Lower lobe of right lung (tissue), 2 donors: Measurements from ENCODE around the gene RNF10. TPM values are rescaled to one million over a fixed set of nuclear protein-coding genes. Genes with fewer than 3 reads are reported as not detected.

ENCODE experiments used
- ATAC-seq, 2 donors: fragments of 200-7000 bp; cut with Tn5 transposase; one replicate each; pipeline ENCODE4 v1.9.1; 2020 to 2022; ENCODE audit warnings: mild to moderate bottlenecking in 2 of 2, moderate library complexity in 2 of 2
- DNase-seq: peaks from one replicate; pipeline ENCODE4 v3.0.0-alpha.2; 2020
- H3K27ac ChIP-seq: fragments of 200-600 bp; one replicate; pipeline ENCODE4 v1.8.0; 2022
- H3K27me3 ChIP-seq: fragments of 200-600 bp; one replicate; pipeline ENCODE4 v1.8.0; 2022; ENCODE audit warnings: low read depth
- H3K36me3 ChIP-seq: fragments of 200-600 bp; one replicate; pipeline ENCODE4 v1.8.0; 2022; ENCODE audit warnings: mild to moderate bottlenecking
- H3K4me1 ChIP-seq: fragments of 200-600 bp; one replicate; pipeline ENCODE4 v1.8.0; 2022
- H3K4me3 ChIP-seq: fragments of 200-600 bp; one replicate; pipeline ENCODE4 v1.8.0; 2022; ENCODE audit warnings: mild to moderate bottlenecking
- H3K9me3 ChIP-seq: fragments of 200-600 bp; one replicate; pipeline ENCODE4 v1.8.0; 2022
- intact Hi-C: fragments of 100-400 bp; cut with DNase I; formaldehyde crosslinking; loops from one replicate; pipeline ENCODE4 v1.11.0; 2022
- total RNA-seq: library from RNA; stranded (reverse); fragmentation: NEBNext Ultra II Directional; extraction: Animal tissue kit (Norgen Biotek cat#: 25700); gene quantifications from one replicate; pipeline ENCODE4 v1.2.1, GENCODE V29; 2021
- TF ChIP-seq, protein P1 (sequence below): fragments of 200-600 bp; IDR thresholded peaks from one replicate; pipeline ENCODE4 v1.8.0; 2022; ENCODE audit warnings: antibody characterized with exemption, mild to moderate bottlenecking
- donor health status: DM: no; HTN: yes; CAD: no; lungs with severe emphysema.

RNF10 gene
- total RNA-seq, 1 donor from 2014 or later = 175 TPM

DNA sequence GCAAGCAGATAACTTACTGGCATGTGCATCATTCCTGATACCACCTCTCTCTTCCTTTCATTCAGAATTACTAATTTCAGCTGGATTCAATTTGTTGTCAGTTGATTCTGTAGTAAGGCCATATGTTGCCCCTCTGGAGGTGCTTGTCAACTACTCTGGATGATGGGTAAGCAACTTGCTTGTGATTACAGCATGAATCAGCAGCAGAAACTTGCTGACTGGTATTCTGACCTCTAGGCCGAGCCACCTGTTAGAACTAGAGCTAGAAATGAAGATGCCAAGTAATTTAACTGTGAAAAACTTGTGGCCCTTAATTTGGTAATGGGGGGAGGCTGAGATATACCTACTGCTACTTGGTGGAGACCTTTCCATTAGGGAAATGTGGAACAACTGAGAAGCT is 5.1 kb downstream of the RNF10 start:
- peak overlapping the region; percentile 75 for H3K27ac ChIP-seq
- no peak overlapping the region for H3K4me3 ChIP-seq
- H3K9me3 ChIP-seq = no peaks in the 10 kb centered on the region
- no peak for ATAC-seq
- H3K27me3 ChIP-seq = no peaks in the 10 kb centered on the region
- intact Hi-C loops = no loop called here
- H3K36me3 ChIP-seq = peaks cover 23% of the 10 kb centered on the region
- TF ChIP-seq, protein P1, sequence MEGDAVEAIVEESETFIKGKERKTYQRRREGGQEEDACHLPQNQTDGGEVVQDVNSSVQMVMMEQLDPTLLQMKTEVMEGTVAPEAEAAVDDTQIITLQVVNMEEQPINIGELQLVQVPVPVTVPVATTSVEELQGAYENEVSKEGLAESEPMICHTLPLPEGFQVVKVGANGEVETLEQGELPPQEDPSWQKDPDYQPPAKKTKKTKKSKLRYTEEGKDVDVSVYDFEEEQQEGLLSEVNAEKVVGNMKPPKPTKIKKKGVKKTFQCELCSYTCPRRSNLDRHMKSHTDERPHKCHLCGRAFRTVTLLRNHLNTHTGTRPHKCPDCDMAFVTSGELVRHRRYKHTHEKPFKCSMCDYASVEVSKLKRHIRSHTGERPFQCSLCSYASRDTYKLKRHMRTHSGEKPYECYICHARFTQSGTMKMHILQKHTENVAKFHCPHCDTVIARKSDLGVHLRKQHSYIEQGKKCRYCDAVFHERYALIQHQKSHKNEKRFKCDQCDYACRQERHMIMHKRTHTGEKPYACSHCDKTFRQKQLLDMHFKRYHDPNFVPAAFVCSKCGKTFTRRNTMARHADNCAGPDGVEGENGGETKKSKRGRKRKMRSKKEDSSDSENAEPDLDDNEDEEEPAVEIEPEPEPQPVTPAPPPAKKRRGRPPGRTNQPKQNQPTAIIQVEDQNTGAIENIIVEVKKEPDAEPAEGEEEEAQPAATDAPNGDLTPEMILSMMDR = no peak
- no peak for DNase-seq
- peaks cover 79% of the 10 kb centered on the region for H3K4me1 ChIP-seq

DNA sequence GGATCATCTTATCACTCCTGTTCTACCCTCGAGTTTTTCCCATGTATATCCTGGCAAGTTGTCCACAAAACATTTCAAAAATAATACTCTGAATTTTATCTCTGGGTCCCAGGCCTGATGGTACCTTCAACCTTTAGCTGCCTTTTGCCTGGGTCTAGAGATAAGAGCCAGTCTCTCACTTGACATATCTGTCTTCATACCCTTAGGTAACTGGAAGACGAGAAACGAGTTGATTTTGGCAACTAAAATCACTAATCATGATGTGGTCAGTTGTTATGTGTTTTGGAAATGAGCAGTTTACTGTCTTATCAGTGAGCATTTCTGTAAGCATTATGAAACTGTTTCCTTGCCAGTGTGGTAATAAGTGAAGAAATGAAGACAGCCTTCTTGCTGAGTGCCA is 6.3 kb downstream of the RNF10 start:
- Histone ChIP-seq H3K9me3 (no peaks in the 10 kb centered on the region), H3K4me1 (peaks cover 83% of the 10 kb centered on the region), H3K27ac (peak overlapping the region; percentile 75), H3K27me3 (no peaks in the 10 kb centered on the region), H3K36me3 (peaks cover 24% of the 10 kb centered on the region), H3K4me3 (no peak overlapping the region)
- intact Hi-C loops = no loop called here
- ATAC-seq (peak; percentile 20 to 23), DNase-seq (no peak)
- TF ChIP-seq, protein P1 = no peak

DNA sequence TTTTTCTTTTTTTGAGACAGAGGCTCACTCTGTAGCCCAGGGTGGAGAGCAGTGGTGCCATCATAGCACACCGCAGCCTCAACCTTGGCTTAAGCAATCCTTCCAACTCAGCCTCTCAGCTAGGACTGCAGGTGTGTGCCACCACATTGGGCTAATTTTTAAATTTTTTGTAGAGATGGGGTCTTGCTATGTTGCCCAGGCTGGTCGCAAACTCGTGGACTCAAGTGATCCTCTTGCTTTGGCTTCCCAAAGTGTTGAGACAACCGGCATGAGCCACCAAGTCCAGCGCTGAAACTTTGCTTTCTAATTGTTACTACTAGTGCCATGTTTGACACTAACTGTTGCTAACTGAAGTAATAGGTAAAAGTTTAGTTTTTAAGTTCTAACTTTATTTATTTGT is 8.0 kb downstream of the RNF10 start:
- H3K27ac ChIP-seq = no peak overlapping the region
- TF ChIP-seq, protein P1 = no peak
- no peak for ATAC-seq
- no peak for DNase-seq
- H3K36me3 ChIP-seq = peaks cover 36% of the 10 kb centered on the region
- peaks cover 83% of the 10 kb centered on the region for H3K4me1 ChIP-seq
- no peak overlapping the region for H3K4me3 ChIP-seq
- intact Hi-C loops = no loop called here
- H3K27me3 ChIP-seq = no peaks in the 10 kb centered on the region
- H3K9me3 ChIP-seq = no peaks in the 10 kb centered on the region

DNA sequence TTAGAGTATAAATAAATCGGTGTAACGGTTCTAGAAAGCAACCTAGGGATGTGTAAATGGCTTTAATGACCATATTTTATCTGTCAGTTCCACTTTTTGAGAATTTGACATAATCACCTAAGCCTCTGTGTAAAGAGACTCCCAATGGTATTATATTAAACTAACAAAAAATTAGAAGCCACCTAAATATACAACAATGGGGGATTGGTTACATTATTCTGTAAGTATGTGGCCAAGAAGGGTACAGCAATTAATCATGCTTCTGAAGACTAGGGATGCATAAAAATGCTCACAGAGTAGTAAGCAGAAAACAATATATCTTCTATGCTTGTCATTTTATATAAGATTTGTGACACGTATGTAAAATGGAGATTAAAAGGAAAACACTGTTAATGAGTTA is 10.5 kb downstream of the RNF10 start:
- DNase-seq (no peak), ATAC-seq (no peak)
- TF ChIP-seq, protein P1 = no peak
- H3K27ac ChIP-seq = no peak overlapping the region
- intact Hi-C loops = no loop called here
- H3K4me1 ChIP-seq = peaks cover 68% of the 10 kb centered on the region
- H3K4me3 ChIP-seq = no peak overlapping the region
- H3K36me3 ChIP-seq = peaks cover 61% of the 10 kb centered on the region
- H3K9me3 ChIP-seq = no peaks in the 10 kb centered on the region
- H3K27me3 ChIP-seq = no peaks in the 10 kb centered on the region

DNA sequence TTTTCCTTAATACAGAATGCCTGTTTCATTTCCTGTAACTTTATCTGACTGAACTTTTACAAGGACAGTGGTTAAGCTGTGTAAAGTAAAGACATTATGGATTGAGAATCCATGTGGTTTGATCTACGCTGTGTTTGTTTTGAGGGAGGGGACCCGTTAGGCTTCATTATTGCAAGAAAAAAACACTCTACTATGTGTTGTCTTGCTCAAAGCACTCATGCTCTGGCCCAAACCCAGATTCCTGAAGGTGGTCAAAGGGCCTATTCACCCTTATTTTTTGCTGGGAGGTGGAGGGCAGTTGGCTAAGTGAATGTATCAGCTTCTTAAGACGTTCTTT is 11.9 kb downstream of the RNF10 start:
- TF ChIP-seq, protein P1 = no peak
- ATAC-seq (no peak), DNase-seq (no peak)
- no peak overlapping the region for H3K27ac ChIP-seq
- H3K27me3 ChIP-seq = no peaks in the 10 kb centered on the region
- H3K4me1 ChIP-seq = peaks cover 68% of the 10 kb centered on the region
- H3K4me3 ChIP-seq = no peak overlapping the region
- peaks cover 60% of the 10 kb centered on the region for H3K36me3 ChIP-seq
- H3K9me3 ChIP-seq = no peaks in the 10 kb centered on the region
- intact Hi-C loops = no loop called here

DNA sequence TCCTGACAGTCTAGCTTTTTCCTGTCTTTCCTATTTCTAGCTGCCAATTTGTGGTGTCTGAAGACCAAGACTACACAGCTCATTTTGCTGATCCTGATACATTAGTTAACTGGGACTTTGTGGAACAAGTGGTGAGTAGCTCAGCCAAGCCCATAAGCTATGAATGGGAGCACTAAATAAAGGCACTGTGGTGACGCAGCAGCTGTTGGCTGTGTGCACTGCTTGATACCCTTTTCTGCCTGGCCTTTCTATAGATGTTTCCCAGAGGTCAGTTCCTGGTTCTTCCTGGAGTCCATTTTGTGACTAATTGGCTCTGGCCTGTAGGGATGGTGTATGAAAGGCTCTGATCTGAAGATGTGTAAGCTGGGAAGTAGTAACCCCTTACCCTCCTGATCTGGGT is 20.5 kb downstream of the RNF10 start:
- Histone ChIP-seq H3K27me3 (no peaks in the 10 kb centered on the region), H3K4me3 (no peak overlapping the region), H3K27ac (no peak overlapping the region), H3K9me3 (no peaks in the 10 kb centered on the region), H3K4me1 (peaks cover 34% of the 10 kb centered on the region), H3K36me3 (peaks cover 76% of the 10 kb centered on the region)
- TF ChIP-seq, protein P1 = no peak
- DNase-seq = no peak
- intact Hi-C loops = no loop called here
- no peak for ATAC-seq
